Smooth muscle cell (in vitro differentiated cells): ENCODE results near the gene C21orf58. TPM values are rescaled to one million over a fixed set of nuclear protein-coding genes. Genes with fewer than 3 reads are reported as not detected.

Experiments
- DNase-seq: peaks from one replicate; lab custom pipeline; 2025; ENCODE audit not compliant: unreplicated experiment; lab: John Stamatoyannopoulos, UW
- H2AFZ ChIP-seq: fragments of 200-600 bp; sonication (generic); 2 replicates; pipeline ENCODE4 v1.6.0; 2016; ENCODE audit warnings: antibody characterized with exemption, low read depth, mild to moderate bottlenecking
- H3F3A ChIP-seq: fragments of 200-600 bp; sonication (generic); 2 replicates; pipeline ENCODE4 v1.6.0; 2017; ENCODE audit warnings: antibody characterized with exemption, low read depth
- H3K27ac ChIP-seq: fragments of 200-600 bp; sonication (generic); 2 replicates; pipeline ENCODE4 v1.5.1; 2016; ENCODE audit warnings: low read depth, mild to moderate bottlenecking
- H3K27me3 ChIP-seq: fragments of 200-600 bp; sonication (generic); 2 replicates; pipeline ENCODE4 v1.6.1; 2016; ENCODE audit warnings: low read depth, mild to moderate bottlenecking
- H3K36me3 ChIP-seq: fragments of 200-600 bp; sonication (generic); 2 replicates; pipeline ENCODE4 v1.5.1; 2016; ENCODE audit warnings: low read depth
- H3K4me1 ChIP-seq: fragments of 200-600 bp; sonication (generic); 2 replicates; pipeline ENCODE4 v1.5.1; 2016; ENCODE audit warnings: low read depth
- H3K4me2 ChIP-seq: fragments of 200-600 bp; sonication (generic); 2 replicates; pipeline ENCODE4 v1.6.0; 2016; ENCODE audit warnings: mild to moderate bottlenecking
- H3K4me3 ChIP-seq: fragments of 200-600 bp; sonication (generic); 2 replicates; pipeline ENCODE4 v1.5.1; 2016; ENCODE audit warnings: mild to moderate bottlenecking
- H3K79me2 ChIP-seq: fragments of 200-600 bp; sonication (generic); 2 replicates; pipeline ENCODE4 v1.6.0; 2016; ENCODE audit warnings: low read depth, mild to moderate bottlenecking
- H3K9ac ChIP-seq: fragments of 200-600 bp; sonication (generic); 2 replicates; pipeline ENCODE4 v1.6.0; 2016; ENCODE audit warnings: low read depth
- H3K9me3 ChIP-seq: fragments of 200-600 bp; sonication (generic); replicated peaks from 2 replicates; pipeline ENCODE4 v1.5.1; 2016; ENCODE audit warnings: low read depth
- H4K20me1 ChIP-seq: fragments of 200-600 bp; sonication (generic); 2 replicates; pipeline ENCODE4 v1.6.0; 2016; ENCODE audit warnings: low read depth
- CTCF ChIP-seq: fragments of 200-600 bp; sonication (generic); IDR thresholded peaks from 2 replicates; pipeline ENCODE4 v1.5.1; 2017; ENCODE audit warnings: borderline replicate concordance, mild to moderate bottlenecking, antibody characterized with exemption; ENCODE audit not compliant: insufficient read depth, poor library complexity, severe bottlenecking
- WGBS: methylation state at CpG from one replicate; pipeline ENCODE4 v1.1.7; 2016; ENCODE audit warnings: low lambda C conversion rate; 5-methylcytosine and 5-hydroxymethylcytosine counted together
- polyA plus RNA-seq: library from polyadenylated mRNA; unstranded; fragments of >200 nt; fragmentation: Nextera tagmentation; extraction: Ambion mirVana; gene quantifications from 2 replicates; pipeline ENCODE4 v1.2.1, GENCODE V29; 2016
- total RNA-seq: library from RNA; depleted of rRNA; stranded (reverse); fragments of >200 nt; gene quantifications from 2 replicates; pipeline ENCODE4 v1.2.3, GENCODE V29; 2014

C21orf58 gene
- total and polyA plus RNA-seq, 2 experiments from 2014 or later: 3.9 to 4.5 TPM

GRCh38 chr21:46295177-46295770 is 28.4 kb downstream of the C21orf58 start:
- H3K9ac ChIP-seq: peak overlapping the region; percentile 7

GRCh38 chr21:46294647-46295176 is 29.0 kb downstream of the C21orf58 start:
- TF ChIP-seq CTCF: no peak
- Histone ChIP-seq H2AFZ (no peak overlapping the region), H3K36me3 (no peaks in the 10 kb centered on the region), H3K27me3 (no peaks in the 10 kb centered on the region), H3K4me3 (no peak overlapping the region), H3K27ac (peak overlapping the region; percentile 82), H3K4me1 (peaks cover 10% of the 10 kb centered on the region), H3K4me2 (peak overlapping the region; percentile 29), H3K79me2 (no peaks in the 10 kb centered on the region), H3K9me3 (no peaks in the 10 kb centered on the region), H3K9ac (peak overlapping the region; percentile 7), H3F3A (no peaks in the 10 kb centered on the region), H4K20me1 (no peaks in the 10 kb centered on the region)
- WGBS: 48% methylated on average over 10 of the region's 10 CpGs
- DNase-seq: no peak

More at GRCh38 chr21:46295177-46295770, 28.4 kb downstream of the C21orf58 start:
- H4K20me1 ChIP-seq: no peaks in the 10 kb centered on the region
- H3K9me3 ChIP-seq: no peaks in the 10 kb centered on the region
- no peak overlapping the region for H3K4me3 ChIP-seq
- peak overlapping the region; percentile 29 for H3K4me2 ChIP-seq
- H3F3A ChIP-seq: no peaks in the 10 kb centered on the region
- H3K4me1 ChIP-seq: peaks cover 10% of the 10 kb centered on the region
- 57% methylated on average over 9 of the region's 9 CpGs for WGBS
- no peak overlapping the region for H2AFZ ChIP-seq
- H3K79me2 ChIP-seq: no peaks in the 10 kb centered on the region
- DNase-seq: no peak
- TF ChIP-seq CTCF: no peak
- H3K27me3 ChIP-seq: no peaks in the 10 kb centered on the region
- H3K27ac ChIP-seq: peak overlapping the region; percentile 82
- no peaks in the 10 kb centered on the region for H3K36me3 ChIP-seq

GRCh38 chr21:46291561-46291960 is 32.1 kb downstream of the C21orf58 start:
- Histone ChIP-seq H3K36me3 (no peaks in the 10 kb centered on the region), H3K27me3 (no peaks in the 10 kb centered on the region), H3K4me2 (no peak overlapping the region), H3K79me2 (no peaks in the 10 kb centered on the region), H3K4me3 (no peak overlapping the region), H4K20me1 (no peaks in the 10 kb centered on the region), H3K9me3 (no peaks in the 10 kb centered on the region), H3K9ac (no peak overlapping the region), H3F3A (peaks cover 8% of the 10 kb centered on the region), H2AFZ (no peak overlapping the region), H3K4me1 (peaks cover 16% of the 10 kb centered on the region), H3K27ac (no peak overlapping the region)
- TF ChIP-seq CTCF: no peak
- no peak for DNase-seq
- 100% methylated on average over 2 of the region's 2 CpGs for WGBS
